Right forelimb (tissue), 1 donor: ENCODE data around the gene LNP1.
A peak's percentile ranks its signal among the peaks of the same experiment; 100 is the strongest.

Experiments
- DNase-seq: peaks from one replicate; pipeline ENCODE4 v3.0.0-alpha.2; 2018

The LNP1 gene

DNA sequence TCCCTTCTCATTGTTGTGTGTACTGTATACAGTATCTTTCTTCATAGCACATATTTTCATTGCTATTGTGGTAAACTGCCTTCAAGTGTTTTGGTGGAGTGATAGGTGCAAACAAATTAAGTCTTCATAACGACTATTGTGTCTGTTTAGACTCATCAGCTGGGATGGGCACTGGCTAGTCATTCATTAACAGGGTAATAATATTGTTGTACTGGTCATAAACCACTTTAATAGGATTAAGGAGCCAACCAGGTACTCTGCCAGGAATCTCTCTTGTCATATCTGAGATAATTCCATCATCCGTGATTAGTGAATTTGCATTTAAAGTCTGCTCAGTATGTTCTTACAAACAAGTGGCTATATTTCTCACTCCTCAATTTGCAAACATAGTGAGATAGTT lies 80.8 kb downstream of the LNP1 start:
- DNase-seq = no peak

DNA sequence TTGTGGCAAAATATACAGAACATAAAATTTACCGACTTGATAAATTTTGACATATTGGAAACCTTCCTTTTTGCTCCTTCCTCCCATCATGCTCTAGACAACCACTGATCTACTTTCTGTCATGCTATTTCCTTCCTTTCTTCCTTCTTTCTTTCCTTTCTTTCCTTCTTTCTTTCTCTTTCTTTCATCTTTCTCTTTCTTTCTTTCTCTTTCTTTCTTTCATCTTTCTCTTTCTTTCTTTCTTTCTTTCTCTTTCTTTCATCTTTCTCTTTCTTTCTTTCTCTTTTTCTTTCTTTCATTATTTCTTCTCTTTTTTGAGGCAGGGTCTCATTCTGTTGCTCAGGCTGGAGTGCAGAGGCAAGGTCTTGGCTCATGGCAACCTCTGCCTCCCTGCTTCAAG lies 82.2 kb downstream of the LNP1 start:
- DNase-seq = no peak

DNA sequence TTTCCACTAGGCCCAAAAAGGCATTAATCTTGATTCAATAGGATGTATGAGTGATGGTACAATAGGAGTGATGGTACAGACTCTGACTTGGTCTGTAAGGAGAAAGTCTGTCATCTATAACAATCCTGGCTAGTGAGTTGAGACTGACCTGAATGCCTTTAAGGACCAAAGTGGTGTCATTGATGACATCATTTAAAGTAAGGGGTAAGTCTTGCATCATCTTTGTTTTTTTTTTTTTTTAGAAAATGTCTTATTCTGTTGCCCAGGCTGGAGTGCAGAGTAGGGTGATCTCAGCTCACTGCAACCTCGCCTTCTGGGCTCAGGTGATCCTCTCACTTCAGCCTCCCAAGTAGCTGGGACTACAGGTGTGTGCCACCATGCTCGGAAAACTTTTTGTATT lies 85.5 kb downstream of the LNP1 start:
- DNase-seq = no peak

DNA sequence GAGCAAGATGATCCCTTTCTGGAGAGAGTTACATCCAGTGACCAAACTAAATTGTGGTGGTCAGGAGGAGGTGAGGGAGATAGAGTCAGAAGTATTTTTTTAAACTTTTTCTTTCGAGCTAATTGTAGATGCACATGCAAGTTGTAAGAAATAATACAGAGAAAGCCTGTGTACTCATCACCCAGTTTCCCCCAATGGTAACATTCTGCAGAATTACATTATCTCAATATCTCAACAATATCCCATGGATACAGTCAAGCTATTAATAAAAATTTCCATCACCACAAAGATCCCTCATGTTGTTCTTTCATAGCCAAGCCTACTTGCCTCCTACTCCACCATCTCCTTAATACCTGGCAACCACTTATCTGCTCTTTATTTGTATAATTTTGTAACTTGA lies 87.8 kb downstream of the LNP1 start:
- no peak for DNase-seq

- DNase-seq = peak; percentile 98
Observed at GRCh38 chr3:100492059-100493006, 91.0 kb downstream of the LNP1 start, which contains the start of gene TMEM45A. Gene TMEM45A, plus strand, starts transcription at chr3:100492619. Its CDS starts 62,593 bp downstream, at chr3:100555212.

- no peak for DNase-seq
Observed at GRCh38 chr3:100496711-100497261, 95.4 kb downstream of the LNP1 start.

- DNase-seq = no peak
Observed at GRCh38 chr3:100499651-100500050, 98.3 kb downstream of the LNP1 start.

DNA sequence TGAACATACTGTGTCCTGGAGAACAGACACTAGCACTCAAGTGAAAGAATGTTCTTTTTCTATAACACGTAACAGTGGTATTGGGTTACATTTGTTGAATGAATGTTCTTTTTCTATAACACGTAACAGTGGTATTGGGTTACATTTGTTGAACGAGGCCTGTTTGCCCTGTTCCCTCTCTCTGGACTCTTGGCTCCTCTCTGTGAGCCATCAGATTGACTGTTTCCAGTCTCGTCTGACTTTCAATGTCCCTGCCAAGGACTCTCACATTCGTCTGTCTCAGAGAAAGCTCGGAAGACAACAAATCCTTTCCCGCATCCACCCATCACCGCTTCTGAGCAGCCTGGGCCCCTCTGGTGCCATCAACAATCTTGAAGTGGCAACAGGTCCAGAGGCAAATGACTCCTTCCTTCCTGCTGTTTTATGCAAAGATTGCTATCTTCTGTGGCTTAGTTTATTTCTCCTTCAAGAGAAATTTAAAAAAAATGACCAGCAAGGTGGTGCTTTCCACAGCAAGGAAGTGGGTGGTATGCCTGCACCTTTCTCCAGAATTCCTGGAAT lies 99.1 kb downstream of the LNP1 start:
- DNase-seq = no peak

- no peak for DNase-seq
Observed at GRCh38 chr3:100503448-100503847, 102.1 kb downstream of the LNP1 start.
